Measurements from ENCODE around the gene FSHB.

Gene FSHB

GRCh38 chr11:30244265-30244664 lies 13.5 kb downstream of the FSHB start:
- TF ChIP-seq CTCF (IDR thresholded peaks at IDR 0.05; ENCODE audit: low read depth, low read length): no peak
- H3K4me3 ChIP-seq (ENCODE audit: low read depth, low read length): no peak overlapping the region

GRCh38 chr11:30245621-30246020 lies 14.8 kb downstream of the FSHB start:
- TF ChIP-seq CTCF (IDR thresholded peaks at IDR 0.05; ENCODE audit: low read depth, low read length): no peak
- no peak overlapping the region for H3K4me3 ChIP-seq (ENCODE audit: low read depth, low read length)

GRCh38 chr11:30254307-30255298 lies 23.8 kb downstream of the FSHB start:
- TF ChIP-seq CTCF (IDR thresholded peaks at IDR 0.05; ENCODE audit: low read depth, low read length): no peak

GRCh38 chr11:30255637-30256036 lies 24.8 kb downstream of the FSHB start:
- no peak for TF ChIP-seq CTCF (IDR thresholded peaks at IDR 0.05; ENCODE audit: low read depth, low read length)

More at GRCh38 chr11:30254307-30255298, 23.8 kb downstream of the FSHB start:
- H3K4me3 ChIP-seq (ENCODE audit: low read depth, low read length): no peak overlapping the region

GRCh38 chr11:30257058-30257457 lies 26.2 kb downstream of the FSHB start:
- H3K4me3 ChIP-seq (ENCODE audit: low read depth, low read length): no peak overlapping the region
- no peak for TF ChIP-seq CTCF (IDR thresholded peaks at IDR 0.05; ENCODE audit: low read depth, low read length)

More at GRCh38 chr11:30255637-30256036, 24.8 kb downstream of the FSHB start:
- no peak overlapping the region for H3K4me3 ChIP-seq (ENCODE audit: low read depth, low read length)

DNA sequence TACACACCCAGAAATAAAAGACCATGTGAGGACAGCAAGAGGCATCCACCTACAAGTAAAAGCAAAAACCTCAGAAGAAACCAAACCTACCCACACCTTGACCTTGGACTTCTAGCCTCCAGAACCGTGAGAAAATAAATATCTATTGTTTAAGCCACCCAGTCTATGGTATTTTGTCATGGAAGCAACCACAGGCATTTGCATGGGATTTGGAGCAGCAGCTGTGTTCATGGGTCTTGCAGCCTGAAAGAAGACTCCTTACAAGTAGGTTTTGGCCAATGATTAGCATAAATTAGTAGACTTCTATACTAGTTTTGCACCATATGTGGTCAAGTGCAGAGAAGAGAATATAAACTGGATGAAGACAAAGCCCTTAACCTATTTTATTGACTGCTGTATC lies 27.9 kb downstream of the FSHB start:
- TF ChIP-seq CTCF (IDR thresholded peaks at IDR 0.05; ENCODE audit: low read depth, low read length): no peak
- H3K4me3 ChIP-seq (ENCODE audit: low read depth, low read length): no peak overlapping the region

DNA sequence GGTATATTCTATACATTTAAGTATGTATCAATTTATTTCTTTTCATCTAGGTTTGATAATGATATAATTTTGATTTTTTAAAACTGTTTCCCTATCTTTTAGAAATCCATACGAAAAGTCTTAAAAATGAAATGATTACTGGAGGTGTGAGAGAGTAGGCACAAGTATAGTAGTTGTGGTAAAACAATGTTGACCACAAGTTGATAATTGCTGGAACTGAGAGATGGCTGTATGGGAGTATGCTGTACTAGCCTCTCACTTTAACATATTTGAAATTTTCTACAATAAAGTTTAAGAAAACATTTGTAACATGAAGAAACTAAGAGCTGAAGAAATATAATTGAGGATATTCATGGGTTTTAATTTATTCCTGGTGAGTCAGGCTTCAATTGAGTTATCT lies 30.0 kb downstream of the FSHB start:
- no peak overlapping the region for H3K4me3 ChIP-seq (ENCODE audit: low read depth, low read length)
- TF ChIP-seq CTCF (IDR thresholded peaks at IDR 0.05; ENCODE audit: low read depth, low read length): no peak
